Fibroblast of skin of scalp (primary cell): ENCODE measurements around the gene OLFM1.
"Not testable (repeated sequence)": the region's sequence is repeated elsewhere in the genome, so short reads cannot be mapped to it uniquely, and the experiment has no call there.

Experiments used
- DNase-seq: peaks from one replicate; pipeline ENCODE4 v3.0.0-alpha.2; 2013

The OLFM1 gene

DNA sequence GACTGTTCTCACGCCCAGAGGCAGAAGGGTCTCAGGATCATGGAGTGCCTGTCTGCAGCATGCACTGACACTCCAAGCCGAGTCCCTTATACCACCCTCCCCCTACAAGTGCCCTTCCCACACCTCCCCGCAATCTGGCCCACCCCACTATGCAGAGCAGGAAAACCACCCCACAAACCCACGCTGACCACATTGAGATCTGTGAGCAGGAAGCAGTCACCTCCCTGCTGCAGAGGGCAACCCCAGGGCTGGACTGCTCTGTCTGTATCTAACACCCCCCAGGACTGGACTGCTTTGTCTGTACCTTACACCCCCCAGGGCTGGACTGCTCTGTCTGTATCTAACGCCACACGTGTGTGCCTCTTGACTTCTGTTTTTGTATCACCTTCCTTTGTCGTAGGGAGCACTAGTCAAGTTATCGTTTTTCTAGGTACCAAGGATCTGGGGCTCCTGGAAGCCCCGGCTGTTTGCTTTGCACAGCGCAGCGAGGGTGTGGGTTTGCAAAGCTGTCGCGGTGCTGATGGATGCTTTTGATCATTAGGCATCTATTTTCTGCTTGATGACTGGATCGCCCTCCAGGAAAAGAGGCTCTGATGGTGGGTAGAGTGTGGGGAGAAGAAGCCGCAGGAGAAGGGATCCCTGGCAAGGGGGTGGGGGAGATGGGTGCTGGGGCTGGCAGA lies 21.5 kb downstream of the OLFM1 start:
- no peak for DNase-seq

DNA sequence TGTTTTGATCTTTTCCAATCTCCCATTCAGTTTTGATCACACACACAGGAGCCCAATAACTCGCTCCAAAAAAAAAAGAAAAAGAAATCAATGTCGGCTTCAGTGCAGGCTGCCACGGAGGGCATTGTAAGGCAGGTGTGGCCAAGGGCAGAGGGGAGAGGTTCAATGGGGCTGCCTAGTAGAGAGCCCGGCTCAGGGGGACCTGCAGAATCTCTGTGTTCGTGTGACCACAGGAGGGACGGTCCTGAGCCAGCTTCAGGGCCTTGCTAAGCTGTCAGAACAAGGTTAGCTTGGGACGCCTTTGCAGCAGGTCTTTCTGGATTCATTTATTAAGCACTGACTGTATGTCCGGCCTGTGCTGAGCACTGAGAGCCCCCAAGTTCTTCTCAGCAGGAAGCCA lies 22.2 kb downstream of the OLFM1 start:
- no peak for DNase-seq

DNA sequence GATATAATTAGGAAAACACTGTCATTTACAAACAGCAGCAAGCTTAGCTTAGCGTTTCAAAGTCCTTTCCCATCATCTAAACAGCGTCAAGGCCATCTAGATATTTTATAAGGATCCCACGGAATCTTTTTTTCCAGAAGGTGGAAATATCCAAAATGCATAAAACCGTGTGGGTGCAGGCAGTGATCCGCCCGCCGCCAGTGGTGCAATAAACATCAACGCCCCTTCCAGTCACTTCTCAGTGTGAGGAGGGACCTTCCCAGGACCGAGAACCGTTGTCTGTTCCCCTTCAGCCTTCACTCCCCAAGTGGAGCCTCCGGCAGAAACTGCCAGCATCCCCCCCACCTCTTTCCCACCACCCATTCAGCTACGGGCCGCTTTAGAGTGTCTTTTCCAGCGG lies 22.9 kb downstream of the OLFM1 start:
- no peak for DNase-seq

DNA sequence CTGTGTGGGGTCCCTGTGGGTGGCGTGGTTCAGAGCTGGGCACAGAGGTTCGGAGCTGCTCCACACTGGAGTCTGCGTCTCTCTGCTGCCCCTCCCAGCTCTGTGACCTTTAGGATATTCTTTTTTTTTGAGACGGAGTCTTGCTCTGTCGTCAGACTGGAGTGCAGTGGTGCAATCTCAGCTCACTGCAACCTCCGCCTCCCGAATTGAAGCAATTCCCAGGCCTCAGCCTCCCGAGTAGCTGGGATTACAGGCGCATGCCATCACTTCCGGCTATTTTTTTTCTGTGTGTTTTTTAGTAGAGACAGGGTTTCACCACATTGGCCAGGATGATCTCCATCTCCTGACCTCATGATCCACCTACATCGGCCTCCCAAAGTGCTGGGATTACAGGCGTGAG lies 24.1 kb downstream of the OLFM1 start:
- not testable (repeated sequence) for DNase-seq

DNA sequence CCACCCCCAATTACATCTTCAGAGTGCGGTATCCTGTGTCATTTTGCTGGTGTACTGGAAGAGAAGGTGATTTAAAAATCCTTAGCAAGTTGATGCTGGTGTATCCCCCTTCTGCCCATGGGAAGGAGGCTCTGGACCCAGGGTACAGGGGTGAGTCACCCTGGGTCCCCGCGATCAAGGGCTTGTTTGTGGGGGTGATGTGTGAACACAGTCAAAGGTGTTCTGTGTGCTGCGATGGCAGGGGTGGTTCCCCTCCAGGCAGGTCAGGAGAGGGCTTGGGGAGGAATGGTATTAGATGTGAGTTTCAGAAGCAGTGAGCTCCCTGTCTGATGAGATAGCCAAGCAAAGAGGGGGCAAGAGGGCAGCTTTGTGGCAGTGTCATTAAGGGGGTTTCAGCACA lies 28.9 kb downstream of the OLFM1 start:
- no peak for DNase-seq

DNA sequence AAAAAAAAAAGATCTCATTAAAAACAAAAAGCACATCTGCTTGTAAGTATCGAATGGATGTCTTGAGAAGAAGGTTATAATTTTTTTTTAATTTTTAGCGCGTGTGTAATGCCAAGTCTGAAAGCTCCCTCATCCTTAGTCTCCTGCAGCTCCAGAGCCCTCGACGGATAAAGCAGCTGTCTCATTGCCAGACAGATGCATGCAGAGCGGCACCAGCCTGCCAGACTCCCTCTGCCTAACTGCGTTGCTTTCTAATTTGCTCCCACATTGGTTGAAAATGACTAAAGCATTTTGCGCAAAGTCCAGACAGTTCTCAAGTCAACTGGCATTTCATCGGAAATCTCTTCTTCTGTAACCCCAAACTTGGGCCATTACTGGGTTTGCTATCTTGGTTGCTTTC lies 29.4 kb downstream of the OLFM1 start:
- DNase-seq: no peak

DNA sequence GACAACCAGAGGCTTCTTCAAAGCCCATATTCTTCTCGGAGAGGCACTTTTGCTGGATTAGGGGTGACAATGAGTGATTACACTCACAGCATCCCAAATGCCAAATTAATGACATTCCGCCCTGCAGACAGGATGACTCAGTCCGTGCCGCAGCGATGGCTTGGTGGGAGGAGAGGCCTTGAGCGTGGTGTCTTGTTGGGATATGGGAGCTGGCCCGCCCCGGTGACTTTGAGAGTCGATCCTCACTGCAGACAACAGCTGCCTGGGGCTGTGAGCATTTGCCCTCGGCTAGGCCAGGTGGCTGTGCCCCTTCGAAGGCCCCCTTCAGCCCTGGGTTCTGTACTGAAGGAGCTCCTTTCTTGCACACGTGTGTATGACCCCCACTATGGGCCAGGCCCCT lies 29.8 kb downstream of the OLFM1 start:
- DNase-seq: peak; percentile 11

DNA sequence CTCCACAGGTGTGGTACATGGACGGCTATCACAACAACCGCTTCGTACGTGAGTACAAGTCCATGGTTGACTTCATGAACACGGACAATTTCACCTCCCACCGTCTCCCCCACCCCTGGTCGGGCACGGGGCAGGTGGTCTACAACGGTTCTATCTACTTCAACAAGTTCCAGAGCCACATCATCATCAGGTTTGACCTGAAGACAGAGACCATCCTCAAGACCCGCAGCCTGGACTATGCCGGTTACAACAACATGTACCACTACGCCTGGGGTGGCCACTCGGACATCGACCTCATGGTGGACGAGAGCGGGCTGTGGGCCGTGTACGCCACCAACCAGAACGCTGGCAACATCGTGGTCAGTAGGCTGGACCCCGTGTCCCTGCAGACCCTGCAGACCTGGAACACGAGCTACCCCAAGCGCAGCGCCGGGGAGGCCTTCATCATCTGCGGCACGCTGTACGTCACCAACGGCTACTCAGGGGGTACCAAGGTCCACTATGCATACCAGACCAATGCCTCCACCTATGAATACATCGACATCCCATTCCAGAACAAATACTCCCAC lies 32.1 kb downstream of the OLFM1 start:
- DNase-seq: no peak

DNA sequence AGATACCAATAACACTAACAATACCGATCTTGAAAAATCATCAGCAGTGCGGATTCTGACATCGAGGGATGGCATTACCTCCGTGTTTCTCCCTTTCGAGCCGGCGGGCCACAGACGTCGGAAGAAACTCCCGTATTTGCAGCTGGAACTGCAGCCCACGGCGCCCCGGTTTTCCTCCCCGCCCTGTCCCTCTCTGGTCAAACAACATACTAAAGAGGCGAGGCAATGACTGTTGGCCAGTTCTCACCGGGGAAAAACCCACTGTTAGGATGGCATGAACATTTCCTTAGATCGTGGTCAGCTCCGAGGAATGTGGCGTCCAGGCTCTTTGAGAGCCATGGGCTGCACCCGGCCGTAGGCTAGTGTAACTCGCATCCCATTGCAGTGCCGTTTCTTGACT lies 32.8 kb downstream of the OLFM1 start:
- DNase-seq: no peak

DNA sequence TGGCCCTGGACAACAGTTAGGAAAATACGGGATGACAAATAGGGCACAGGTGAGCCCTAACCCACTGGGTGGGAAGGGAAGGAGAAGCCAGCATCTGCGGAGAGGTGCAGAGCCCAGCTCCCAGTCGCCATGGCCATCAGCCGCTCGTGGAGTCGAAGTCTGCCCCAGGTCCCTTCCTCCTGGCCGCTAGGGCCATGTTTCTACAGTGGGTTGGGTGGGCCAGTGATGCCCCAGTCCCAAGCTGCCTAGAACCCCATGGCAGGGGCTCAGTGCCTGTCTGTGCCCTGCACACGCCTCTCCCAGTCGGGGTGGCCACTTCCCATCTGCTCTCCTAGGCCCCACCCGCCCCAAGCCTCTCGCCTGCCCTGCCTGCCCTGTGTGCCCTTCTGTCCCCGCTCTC lies 34.8 kb downstream of the OLFM1 start:
- DNase-seq: no peak

DNA sequence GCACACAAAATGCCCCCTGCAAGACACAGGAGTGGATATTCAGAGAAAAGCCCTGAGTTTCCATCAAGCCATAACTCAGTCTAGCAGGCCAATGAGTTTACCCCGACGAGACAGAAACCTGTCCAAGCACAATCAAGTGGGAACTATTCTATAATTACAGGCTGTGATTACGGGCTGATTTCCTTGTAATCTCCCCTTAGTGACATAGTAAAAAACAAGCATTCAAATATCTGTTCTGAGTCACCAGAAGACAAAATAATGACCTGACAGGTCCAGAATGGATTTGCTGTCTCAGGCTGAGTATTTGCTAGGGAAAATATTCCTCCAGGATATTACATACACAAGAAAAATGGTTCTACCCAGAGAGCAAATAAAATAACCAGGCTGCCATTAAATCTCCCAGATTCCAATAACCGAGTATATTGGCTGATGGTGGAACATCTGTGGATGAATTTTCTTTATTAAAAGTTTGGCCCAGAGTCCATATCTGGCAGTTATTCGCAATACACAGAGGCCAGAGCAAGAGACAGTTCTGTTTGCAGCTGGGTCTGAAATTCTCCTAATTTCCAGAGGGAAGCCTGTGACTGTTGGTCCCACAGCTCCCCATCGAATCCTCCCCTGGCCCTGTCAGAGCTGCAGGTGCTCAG lies 35.8 kb downstream of the OLFM1 start:
- no peak for DNase-seq

DNA sequence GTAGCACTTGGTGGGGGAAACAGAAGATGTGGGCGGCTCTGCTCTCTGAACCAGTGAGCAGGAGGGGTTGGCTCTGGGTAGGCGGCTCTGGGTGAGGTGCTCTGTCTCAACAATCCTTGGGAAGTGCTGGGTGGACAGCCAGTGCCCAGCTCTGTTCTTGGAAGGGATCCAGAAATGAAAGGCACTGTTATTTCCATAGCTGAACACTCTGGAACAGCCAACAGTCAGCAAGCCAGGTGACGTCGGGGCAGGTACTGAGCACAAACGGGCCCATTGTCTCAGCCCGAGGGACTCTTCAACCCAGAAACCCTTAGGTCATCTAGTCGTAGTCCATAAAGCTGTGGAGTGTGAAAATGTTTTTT lies 36.3 kb downstream of the OLFM1 start:
- DNase-seq: no peak

DNA sequence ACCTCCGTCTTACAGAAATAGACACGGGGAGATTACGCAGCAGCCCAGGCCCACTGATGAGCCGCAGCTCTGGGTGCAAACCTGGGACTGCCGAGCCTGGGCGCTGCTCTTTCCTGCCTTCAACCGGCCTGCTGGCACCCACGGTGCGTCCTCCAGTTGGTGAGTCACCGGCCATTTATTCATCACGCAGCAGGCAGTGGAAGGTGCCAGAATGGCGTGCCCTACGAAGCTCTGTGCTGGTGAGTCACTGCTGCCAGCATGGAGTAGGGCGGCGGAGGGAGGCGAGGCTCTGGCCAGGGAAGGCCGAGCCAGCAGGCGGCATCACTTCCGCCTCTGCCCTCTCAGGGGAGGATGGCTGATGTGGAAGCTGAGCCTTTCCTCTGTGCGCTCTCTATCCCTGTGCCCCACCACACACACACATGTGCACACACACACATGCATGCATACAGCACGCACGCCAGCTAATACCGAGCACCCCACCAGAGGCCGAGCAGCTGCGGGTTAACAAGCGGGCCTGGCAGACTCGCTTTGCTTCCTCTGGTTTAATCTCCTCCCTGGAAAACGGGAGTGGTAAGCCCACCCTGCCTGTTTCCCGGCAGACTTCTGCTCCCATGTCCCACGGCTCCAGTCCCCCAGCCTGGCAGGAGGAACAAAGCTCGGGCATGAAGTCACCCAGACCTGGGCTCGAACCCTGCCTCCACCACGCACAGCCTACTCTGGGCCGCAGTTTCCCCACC lies 39.2 kb downstream of the OLFM1 start:
- DNase-seq: peak; percentile 12

DNA sequence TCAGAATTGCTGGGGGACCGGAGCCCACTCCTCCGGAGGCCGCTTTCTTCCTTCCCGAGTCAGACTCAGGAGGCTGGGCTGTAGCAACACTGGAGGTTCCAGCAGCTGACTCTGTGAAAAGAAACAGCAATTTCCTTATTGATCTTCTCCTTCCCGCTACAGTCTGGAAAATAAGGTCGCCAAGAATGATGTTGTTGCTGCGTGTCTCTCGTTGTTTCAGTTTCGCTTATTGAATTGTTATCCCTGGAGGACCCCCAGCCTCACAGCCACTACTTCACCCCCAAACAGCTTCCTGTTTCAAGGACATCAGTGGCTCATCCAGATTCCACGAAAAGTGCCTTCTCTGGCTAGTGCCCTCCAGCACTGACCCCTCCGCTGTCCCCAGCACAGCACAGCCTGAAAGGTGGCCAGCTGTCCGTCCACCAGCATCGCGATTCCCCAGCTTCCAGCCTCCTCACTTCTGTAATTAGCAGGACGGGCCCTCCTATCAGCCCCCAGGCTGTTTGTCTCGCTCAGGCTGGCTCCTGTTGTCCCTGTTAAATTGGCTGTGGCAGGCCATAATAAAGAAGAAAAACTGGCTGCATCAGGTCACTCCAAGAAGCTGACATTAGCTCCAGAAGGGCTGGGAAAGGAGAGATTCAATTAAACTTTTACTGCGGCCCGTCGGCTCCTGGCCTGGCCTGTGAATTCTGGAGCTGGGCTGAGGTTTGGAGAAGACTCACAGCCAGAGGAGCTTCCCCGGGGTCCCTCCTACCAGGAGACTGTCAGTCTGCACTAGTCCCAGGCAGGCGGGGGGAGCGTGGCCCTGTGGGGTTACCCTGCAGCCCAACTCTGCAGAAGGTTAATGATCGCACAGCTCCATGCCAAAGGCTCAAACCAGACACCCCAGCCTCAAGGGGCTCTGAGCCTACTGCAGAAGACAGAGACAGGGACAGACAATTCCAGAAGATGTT lies 40.5 kb downstream of the OLFM1 start:
- no peak for DNase-seq

DNA sequence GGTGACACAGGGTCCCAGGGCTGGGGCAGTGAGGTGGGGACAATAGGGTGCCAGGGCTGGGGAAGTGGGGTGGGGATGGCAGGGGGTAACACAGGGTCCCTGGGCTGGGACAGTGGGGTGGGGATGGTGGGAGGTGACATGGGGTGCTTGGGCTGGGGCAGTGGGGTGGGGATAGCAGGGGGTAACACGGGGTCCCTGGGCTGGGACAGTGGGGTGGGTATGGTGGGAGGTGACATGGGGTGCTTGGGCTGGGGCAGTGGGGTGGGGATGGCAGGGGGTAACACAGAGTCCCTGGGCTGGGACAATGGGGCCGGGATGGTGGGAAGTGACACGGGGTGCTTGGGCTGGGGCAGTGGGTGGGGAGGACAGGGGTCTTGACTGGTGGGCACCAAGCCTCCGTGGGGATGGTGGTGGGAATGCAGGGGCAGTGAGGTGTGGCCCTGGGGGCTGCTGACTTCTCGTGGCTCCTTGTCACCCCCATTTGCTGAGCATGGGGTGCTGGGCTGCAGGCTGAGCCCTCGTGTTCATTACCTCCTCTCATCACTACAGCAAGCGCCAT lies 41.7 kb downstream of the OLFM1 start:
- DNase-seq: no peak

DNA sequence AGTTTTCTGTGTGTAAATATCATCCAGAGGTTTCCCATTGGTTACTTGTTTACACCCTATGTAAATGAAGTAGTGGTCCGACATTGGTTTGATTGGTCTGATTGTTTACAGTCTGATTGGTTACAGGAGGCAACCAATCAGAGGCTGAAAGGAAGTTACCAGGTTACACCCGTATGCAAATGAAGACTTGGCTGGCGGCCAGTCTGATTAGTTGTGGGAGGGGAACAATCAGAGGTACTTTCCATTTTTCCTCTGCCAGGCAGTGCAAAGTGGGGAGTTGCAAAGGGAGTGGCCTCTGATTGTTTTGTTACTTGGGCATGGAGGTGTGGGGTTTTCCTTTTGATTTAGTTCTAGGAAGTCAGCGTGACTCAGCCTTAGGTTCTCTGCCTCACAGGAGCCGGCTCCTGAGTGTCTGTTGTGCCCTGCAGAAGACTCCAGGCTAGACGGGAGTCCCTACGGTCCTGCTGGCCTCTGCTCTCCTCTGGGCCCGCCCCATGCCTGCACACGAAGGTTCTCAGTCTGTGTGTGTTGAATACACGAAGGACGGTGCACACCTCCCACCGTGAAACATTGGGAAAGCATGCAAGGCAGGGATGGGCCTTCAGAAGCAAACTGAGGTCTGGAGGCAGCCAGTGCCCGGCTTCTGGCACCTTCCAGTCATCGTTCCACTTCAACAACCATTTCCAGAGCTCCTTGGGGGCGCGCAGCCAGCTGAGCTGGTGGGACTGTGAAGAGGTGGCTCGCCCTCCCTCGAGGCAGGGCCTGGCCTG lies 42.9 kb downstream of the OLFM1 start:
- no peak for DNase-seq

DNA sequence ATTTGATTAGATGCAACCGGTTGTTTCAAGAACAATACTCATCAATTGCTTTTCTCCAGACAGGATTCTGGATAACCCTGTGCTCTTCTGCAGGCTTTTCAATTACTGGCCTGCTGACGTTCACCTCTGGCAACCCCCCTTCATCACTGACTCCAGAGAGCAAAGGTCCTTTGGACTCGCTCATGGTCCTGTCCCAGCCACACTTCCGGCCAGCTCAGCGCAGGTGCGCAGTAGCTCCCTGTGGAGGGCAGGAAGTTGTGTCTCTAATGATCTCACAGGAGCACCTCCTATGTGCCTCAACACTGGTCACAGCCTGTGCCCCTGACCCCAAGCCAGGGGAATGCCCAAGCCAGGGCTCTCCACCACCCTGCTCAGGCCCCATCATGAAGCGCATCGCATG lies 44.0 kb downstream of the OLFM1 start:
- no peak for DNase-seq

DNA sequence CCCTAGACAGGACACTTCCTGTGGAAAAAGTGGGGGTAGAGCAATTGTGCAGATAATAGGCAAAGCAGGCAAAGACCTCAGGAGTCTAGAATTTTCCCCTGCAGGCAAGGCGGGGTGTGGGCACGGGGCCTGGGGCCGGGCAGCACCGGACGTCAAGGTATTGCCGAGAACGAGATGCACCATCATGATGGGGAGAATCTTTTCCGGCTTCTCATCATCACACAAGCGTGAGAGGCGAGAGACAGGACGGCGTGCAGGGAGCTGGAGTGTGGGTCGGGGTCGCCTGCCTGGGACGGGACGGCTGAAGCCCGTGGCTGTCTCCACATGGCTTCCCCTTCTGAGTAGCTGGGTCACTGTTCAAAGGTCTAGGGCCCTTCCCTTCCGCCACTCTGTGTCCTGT lies 44.5 kb downstream of the OLFM1 start:
- no peak for DNase-seq

DNA sequence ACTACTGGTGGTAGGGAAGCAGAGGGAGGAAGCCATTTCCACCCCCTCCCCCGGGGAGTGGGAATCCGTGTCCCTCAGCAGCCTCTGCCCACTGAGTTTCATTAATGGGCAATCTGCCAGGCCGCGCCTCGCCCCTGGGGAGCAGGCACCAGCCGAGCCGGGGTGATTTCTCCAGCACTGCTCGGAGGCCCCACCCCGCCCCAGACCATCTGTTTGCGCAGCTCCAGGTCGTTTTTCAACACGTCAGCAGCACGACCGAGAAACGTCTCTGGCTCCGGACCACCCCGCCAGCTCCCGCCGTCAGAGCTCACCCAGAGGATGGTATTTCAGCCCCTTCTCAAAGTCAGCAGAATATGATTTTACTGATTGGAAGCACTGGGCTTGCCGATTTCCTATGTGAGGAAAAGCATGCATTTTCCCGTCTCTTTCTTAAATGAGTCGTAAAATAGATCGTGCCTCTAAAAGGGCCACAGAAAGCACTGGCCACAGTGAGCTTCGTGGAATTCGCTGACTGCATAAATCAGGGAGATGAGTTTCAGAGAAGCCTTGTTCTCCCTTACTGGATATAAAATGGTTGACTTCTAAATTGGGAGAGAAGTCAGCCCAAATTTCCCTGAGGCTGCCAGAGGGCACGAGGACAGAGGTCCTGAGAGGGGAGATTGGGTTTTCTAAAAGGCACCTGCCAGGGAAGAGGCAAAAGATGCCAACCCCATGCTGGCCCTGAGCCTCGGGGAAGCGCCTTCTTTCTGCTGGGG lies 47.0 kb downstream of the OLFM1 start:
- DNase-seq: no peak

DNA sequence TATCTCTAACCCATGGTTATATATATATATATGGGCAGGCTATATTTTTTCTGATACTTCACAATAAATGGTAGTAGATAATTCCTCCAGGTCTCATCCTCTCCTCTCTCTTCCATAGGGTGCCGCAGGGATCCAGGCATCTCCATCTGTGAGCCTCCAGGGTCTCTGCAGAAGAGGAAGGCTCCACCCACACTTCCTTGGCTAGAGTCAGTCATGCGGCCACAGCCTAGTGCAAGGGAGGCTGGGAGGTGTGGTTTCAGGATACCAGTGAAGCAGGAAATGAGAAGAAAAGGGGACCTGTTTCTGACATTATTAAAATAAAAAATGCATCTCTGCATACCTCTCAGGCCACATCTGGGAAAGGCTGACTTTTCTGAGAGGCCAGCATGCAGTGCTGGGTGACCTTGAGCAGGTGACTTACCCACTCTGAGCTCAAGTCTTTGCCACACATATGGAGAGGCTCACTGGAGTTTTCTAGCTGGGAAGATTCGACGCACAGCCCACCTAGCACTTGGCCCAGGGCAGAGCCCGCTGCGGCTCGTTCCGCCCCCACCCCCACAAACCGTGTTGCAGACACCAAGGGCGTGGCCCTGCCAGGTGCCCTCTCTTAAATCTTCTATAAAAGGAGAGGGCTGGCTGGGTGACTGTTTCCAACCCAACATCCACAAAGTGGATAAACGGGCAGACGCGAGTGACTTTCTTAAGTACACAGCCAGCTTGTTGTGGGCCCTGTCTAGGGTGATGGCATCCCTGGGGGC lies 47.9 kb downstream of the OLFM1 start:
- DNase-seq: no peak
